IPS-20b (cell line): ENCODE data around the gene MC3R.

Source experiments
- H3K27ac ChIP-seq: one replicate; pipeline ENCODE4 v1.5.1; 2013; ENCODE audit warnings: low read length
- H3K27me3 ChIP-seq: 2 replicates; pipeline ENCODE4 v1.6.1; 2013; ENCODE audit warnings: mild to moderate bottlenecking, low read length, inconsistent platforms; ENCODE audit not compliant: insufficient read depth
- H3K36me3 ChIP-seq: 2 replicates; pipeline ENCODE4 v1.6.1; 2013; ENCODE audit warnings: low read depth, mild to moderate bottlenecking, inconsistent platforms, low read length, moderate library complexity; ENCODE audit not compliant: insufficient read depth
- H3K4me1 ChIP-seq: 2 replicates; pipeline ENCODE4 v1.6.1; 2013; ENCODE audit warnings: mild to moderate bottlenecking, control low read depth, inconsistent platforms, low read length, moderate library complexity; ENCODE audit not compliant: insufficient read depth
- H3K4me3 ChIP-seq: 2 replicates; pipeline ENCODE4 v1.5.1; 2013; ENCODE audit warnings: mild to moderate bottlenecking, low read length, inconsistent platforms
- H3K9ac ChIP-seq: 2 replicates; pipeline ENCODE4 v1.6.1; 2013; ENCODE audit warnings: low read depth, mild to moderate bottlenecking, inconsistent platforms, low read length, moderate library complexity
- H3K9me3 ChIP-seq: 2 replicates; pipeline ENCODE4 v1.6.1; 2013; ENCODE audit warnings: mild to moderate bottlenecking, low read depth, low read length, inconsistent platforms; ENCODE audit not compliant: insufficient read depth

The MC3R gene

DNA sequence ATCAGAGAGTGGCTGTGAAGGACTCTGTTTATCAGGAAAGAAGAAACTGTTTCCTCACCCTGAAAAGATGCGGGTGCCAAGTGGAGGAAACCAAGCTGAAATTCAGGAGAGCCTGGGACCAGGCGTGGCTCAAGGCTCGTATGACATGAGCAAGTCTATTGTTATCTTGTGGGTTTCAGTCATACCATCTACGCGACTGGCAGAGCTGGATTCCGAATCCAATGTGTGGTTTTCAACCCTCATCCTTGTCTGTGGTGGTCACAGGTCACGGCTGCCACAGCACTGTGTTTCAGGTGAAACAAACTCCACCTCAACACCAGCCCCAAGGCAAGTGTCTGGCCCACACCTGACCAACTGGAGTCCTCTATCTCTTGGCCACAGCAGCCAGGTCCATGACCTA, 9.1 kb downstream of the MC3R start:
- Histone ChIP-seq H3K4me3 (no peak overlapping the region), H3K27ac (no peak overlapping the region), H3K27me3 (no peaks in the 10 kb centered on the region), H3K36me3 (no peaks in the 10 kb centered on the region), H3K9me3 (no peaks in the 10 kb centered on the region), H3K9ac (no peak overlapping the region), H3K4me1 (no peaks in the 10 kb centered on the region)

DNA sequence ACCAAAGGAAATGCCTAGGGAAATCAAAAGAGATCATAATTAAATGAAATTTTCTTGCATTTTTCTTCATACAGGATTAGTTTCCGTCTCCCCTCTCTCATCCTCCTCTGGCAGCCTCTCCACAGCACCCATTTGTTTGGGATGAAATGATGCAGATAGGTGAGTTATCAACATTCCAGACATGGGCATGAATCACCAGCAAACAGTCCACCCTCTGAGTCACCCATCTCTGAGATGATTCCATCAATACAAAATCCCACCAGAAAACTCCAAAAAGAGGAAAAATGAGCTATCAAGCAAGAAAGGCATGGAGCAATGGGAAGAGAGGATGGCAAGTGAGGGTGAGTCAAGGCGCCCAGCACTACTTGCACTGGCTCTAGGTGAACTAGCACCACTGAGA, 11.4 kb downstream of the MC3R start:
- no peaks in the 10 kb centered on the region for H3K9me3 ChIP-seq
- no peaks in the 10 kb centered on the region for H3K27me3 ChIP-seq
- H3K9ac ChIP-seq = no peak overlapping the region
- H3K27ac ChIP-seq = no peak overlapping the region
- H3K36me3 ChIP-seq = no peaks in the 10 kb centered on the region
- no peak overlapping the region for H3K4me3 ChIP-seq
- H3K4me1 ChIP-seq = no peaks in the 10 kb centered on the region

DNA sequence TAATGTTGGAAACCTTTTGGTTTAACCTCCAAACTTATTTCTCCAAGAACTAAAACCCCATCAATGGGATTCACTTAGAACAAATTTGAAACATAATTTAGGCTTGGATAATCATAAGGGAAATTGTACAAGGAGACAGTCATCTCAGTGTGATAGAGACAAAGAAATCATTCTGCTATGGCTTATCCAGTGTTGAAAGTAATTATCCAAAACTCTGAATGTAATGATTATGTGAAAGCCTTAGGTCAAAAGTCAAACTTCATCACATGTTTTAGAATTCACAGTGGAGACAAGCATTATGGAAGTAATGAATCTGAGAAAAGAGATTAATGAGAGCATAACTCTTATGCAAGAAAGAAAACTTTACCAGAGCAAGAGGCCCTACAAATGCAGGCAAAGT, 20.0 kb downstream of the MC3R start:
- no peaks in the 10 kb centered on the region for H3K36me3 ChIP-seq
- H3K27ac ChIP-seq = no peak overlapping the region
- peaks cover 16% of the 10 kb centered on the region for H3K9me3 ChIP-seq
- no peak overlapping the region for H3K4me3 ChIP-seq
- no peaks in the 10 kb centered on the region for H3K27me3 ChIP-seq
- no peaks in the 10 kb centered on the region for H3K4me1 ChIP-seq
- no peak overlapping the region for H3K9ac ChIP-seq

GRCh38 chr20:56271974-56272373, 23.4 kb downstream of the MC3R start:
- no peak overlapping the region for H3K4me3 ChIP-seq
- peaks cover 44% of the 10 kb centered on the region for H3K9me3 ChIP-seq
- H3K9ac ChIP-seq = no peak overlapping the region
- H3K27ac ChIP-seq = no peak overlapping the region
- H3K36me3 ChIP-seq = no peaks in the 10 kb centered on the region
- no peaks in the 10 kb centered on the region for H3K27me3 ChIP-seq
- H3K4me1 ChIP-seq = no peaks in the 10 kb centered on the region

GRCh38 chr20:56273491-56273890, 25.0 kb downstream of the MC3R start:
- Histone ChIP-seq H3K36me3 (no peaks in the 10 kb centered on the region), H3K27ac (no peak overlapping the region), H3K9ac (no peak overlapping the region), H3K4me1 (no peaks in the 10 kb centered on the region), H3K9me3 (peaks cover 60% of the 10 kb centered on the region), H3K27me3 (no peaks in the 10 kb centered on the region), H3K4me3 (no peak overlapping the region)

DNA sequence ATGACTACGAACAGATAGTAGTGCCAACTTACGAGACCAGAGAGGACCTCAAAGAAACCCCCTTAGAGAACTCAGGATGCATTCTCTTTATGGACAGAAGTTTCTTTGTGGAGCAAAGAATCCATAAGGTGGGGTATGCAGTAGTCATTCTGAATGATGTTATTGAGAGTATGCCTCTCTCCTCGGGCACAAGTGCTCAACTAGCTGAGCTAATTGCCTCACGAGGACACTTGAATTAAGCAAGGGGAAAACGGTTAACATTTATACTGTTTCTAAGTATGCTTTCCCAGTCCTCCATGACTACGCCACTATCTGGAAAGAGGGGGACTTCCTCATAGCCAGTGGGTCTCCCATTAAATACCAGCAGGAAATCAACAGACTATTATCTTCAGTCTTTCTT, 25.6 kb downstream of the MC3R start:
- peaks cover 64% of the 10 kb centered on the region for H3K9me3 ChIP-seq
- H3K9ac ChIP-seq = no peak overlapping the region
- H3K36me3 ChIP-seq = no peaks in the 10 kb centered on the region
- no peaks in the 10 kb centered on the region for H3K4me1 ChIP-seq
- no peak overlapping the region for H3K27ac ChIP-seq
- no peaks in the 10 kb centered on the region for H3K27me3 ChIP-seq
- H3K4me3 ChIP-seq = no peak overlapping the region

DNA sequence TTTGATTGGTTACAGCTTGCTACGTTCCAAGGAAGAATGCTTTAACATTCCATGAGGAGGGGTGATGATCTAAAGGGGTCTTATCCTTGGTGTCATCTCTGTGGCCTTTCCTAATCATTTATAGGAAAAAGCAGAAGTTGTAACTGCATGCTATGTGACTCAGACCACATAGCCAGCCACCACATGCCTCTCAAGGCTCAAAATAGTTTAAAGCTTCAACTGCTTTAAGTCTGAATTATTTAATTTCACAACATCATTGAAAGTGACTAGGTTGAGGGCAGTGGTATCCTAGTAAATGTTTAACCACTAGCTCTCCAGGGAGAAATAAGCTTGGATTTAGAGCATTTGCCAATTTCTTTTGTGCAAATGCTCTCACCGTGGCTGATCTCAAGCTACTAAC, 29.7 kb downstream of the MC3R start:
- H3K9me3 ChIP-seq = peaks cover 72% of the 10 kb centered on the region; the same call in 1 of the 2 replicates
- no peak overlapping the region for H3K27ac ChIP-seq
- no peaks in the 10 kb centered on the region for H3K4me1 ChIP-seq
- no peaks in the 10 kb centered on the region for H3K36me3 ChIP-seq
- H3K4me3 ChIP-seq = no peak overlapping the region
- no peaks in the 10 kb centered on the region for H3K27me3 ChIP-seq
- no peak overlapping the region for H3K9ac ChIP-seq

DNA sequence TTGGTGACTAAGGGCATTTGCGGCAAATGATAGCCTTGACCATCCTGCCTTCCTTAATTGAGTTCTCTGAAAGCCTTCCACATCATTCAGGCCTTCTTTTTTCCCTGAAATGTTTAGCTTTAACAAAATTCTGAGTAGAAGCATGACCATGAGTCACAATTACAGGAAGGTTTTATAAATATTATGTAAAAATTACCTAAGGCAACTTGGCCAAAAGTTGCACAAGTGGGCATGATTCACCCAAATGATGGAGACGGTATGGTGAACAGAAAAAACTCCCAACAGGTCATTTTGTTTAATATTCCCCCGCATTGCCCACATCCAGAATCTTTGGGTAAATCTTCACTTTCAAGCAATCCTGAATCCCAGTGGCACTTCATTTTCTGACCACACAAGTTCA, 37.0 kb downstream of the MC3R start:
- H3K27me3 ChIP-seq = no peaks in the 10 kb centered on the region
- no peaks in the 10 kb centered on the region for H3K4me1 ChIP-seq
- H3K27ac ChIP-seq = no peak overlapping the region
- peaks cover 55% of the 10 kb centered on the region; the same call in 1 of the 2 replicates for H3K9me3 ChIP-seq
- no peak overlapping the region for H3K4me3 ChIP-seq
- no peaks in the 10 kb centered on the region for H3K36me3 ChIP-seq
- no peak overlapping the region for H3K9ac ChIP-seq

DNA sequence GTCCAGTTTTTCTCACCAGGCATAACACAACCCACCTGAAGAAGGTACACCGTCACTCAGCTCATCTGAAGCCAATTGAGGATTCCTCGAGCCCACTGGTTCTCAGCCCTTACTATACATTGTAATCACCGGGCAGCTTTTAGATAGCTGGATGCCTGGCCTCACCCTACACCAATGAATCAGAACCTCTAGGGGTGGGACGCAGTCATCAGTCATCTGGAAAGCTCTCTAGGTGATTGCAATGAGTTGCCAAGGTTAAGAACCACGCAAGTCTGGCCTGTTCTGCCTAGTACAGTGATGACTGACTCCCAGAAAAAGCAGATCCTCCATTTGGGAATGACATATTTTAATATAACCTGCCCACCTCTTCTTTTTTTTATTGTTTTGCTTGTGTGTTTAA, 41.1 kb downstream of the MC3R start:
- no peaks in the 10 kb centered on the region for H3K36me3 ChIP-seq
- H3K27me3 ChIP-seq = no peaks in the 10 kb centered on the region
- H3K9ac ChIP-seq = no peak overlapping the region
- H3K9me3 ChIP-seq = peaks cover 63% of the 10 kb centered on the region; the same call in 1 of the 2 replicates
- no peak overlapping the region for H3K4me3 ChIP-seq
- H3K27ac ChIP-seq = no peak overlapping the region
- H3K4me1 ChIP-seq = no peaks in the 10 kb centered on the region

- Histone ChIP-seq H3K4me1 (no peaks in the 10 kb centered on the region), H3K36me3 (no peaks in the 10 kb centered on the region), H3K9me3 (peaks cover 40% of the 10 kb centered on the region), H3K9ac (no peak overlapping the region), H3K4me3 (no peak overlapping the region), H3K27ac (no peak overlapping the region), H3K27me3 (no peaks in the 10 kb centered on the region)
Observed at GRCh38 chr20:56299362-56299761, 50.8 kb downstream of the MC3R start.
